H1 (cell line): Measurements from ENCODE around the gene CSF2. TPM values are rescaled to one million over a fixed set of nuclear protein-coding genes. Genes with fewer than 3 reads are reported as not detected.

Experiments
- CTCF ChIA-PET: fragments of 300-600 bp; sonication (Branson Sonifier 250); formaldehyde crosslinking; loops from one replicate; lab custom pipeline; 2021; ENCODE audit not compliant: partially characterized antibody; lab: Charles Lee
- POLR2A ChIA-PET: fragments of 300-600 bp; sonication (Branson Sonifier 250); formaldehyde crosslinking; loops from one replicate; lab custom pipeline; 2021; ENCODE audit warnings: inconsistent platforms; ENCODE audit not compliant: partially characterized antibody; lab: Charles Lee
- DNase-seq, 2 experiments: peaks; one replicate each; pipeline versions ENCODE4 v3.0.0 to v3.0.0-alpha.2; 2010 to 2022; ENCODE audit warnings: low spot score in 2 of 2, low read depth in 1 of 2, mixed read lengths in 1 of 2
- FAIRE-seq: peaks from 2 replicates; lab custom pipeline; 2011; peaks lifted over from hg19 to GRCh38; lab: Jason Lieb, UNC
- H2AFZ ChIP-seq: 2 replicates; pipeline ENCODE4 v1.8.1; 2012; ENCODE audit warnings: low read length, inconsistent platforms
- H2AK5ac ChIP-seq: 2 replicates; pipeline ENCODE4 v1.6.1; 2013; ENCODE audit warnings: low read depth, low read length
- H2BK120ac ChIP-seq: replicated peaks from 2 replicates; pipeline ENCODE3; 2013; ENCODE audit warnings: low read depth, low read length, inconsistent platforms
- H2BK12ac ChIP-seq: 2 replicates; pipeline ENCODE4 v1.6.1; 2013; ENCODE audit warnings: low read depth, low read length
- H2BK15ac ChIP-seq: 2 replicates; pipeline ENCODE4 v1.6.1; 2013; ENCODE audit warnings: low read length
- H2BK20ac ChIP-seq: 2 replicates; pipeline ENCODE4 v1.6.1; 2013; ENCODE audit warnings: low read length
- H2BK5ac ChIP-seq: 2 replicates; pipeline ENCODE4 v1.6.1; 2013; ENCODE audit warnings: low read depth, low read length
- H3K14ac ChIP-seq: 2 replicates; pipeline ENCODE4 v1.6.1; 2013; ENCODE audit warnings: inconsistent platforms; ENCODE audit not compliant: insufficient read length
- H3K18ac ChIP-seq: 2 replicates; pipeline ENCODE4 v1.6.1; 2013; ENCODE audit warnings: low read length; ENCODE audit errors: extremely low read depth
- H3K23ac ChIP-seq: 2 replicates; pipeline ENCODE4 v1.6.1; 2013; ENCODE audit warnings: inconsistent platforms; ENCODE audit not compliant: insufficient read length
- H3K23me2 ChIP-seq: 2 replicates; pipeline ENCODE4 v1.6.1; 2013; ENCODE audit warnings: low read depth, low read length
- H3K27ac ChIP-seq: 2 replicates; pipeline ENCODE4 v1.6.1; 2011; ENCODE audit warnings: low read depth, low read length, inconsistent platforms
- H3K27me3 ChIP-seq, 4 experiments: replicated peaks in 1 of 4; 1 replicate in 1 of 4; 2 replicates in 3 of 4; pipeline versions ENCODE4 v1.6.1 to v1.8.1; 2011 to 2013; ENCODE audit warnings: low read length in 3 of 4, mild to moderate bottlenecking in 3 of 4, inconsistent platforms in 2 of 4, mixed read lengths in 2 of 4, moderate library complexity in 1 of 4; ENCODE audit not compliant: control insufficient read depth in 3 of 4, insufficient read depth in 3 of 4; ENCODE audit errors: extremely low read depth in 1 of 4
- H3K36me3 ChIP-seq, 4 experiments: 2 replicates each; pipeline versions ENCODE4 v1.6.1 to v1.8.1; 2011 to 2013; ENCODE audit warnings: mild to moderate bottlenecking in 4 of 4, low read length in 3 of 4, moderate library complexity in 2 of 4, control low read depth in 1 of 4, inconsistent platforms in 1 of 4; ENCODE audit not compliant: insufficient read depth in 4 of 4, control insufficient read depth in 2 of 4
- H3K4ac ChIP-seq: replicated peaks from 2 replicates; pipeline ENCODE3; 2013; ENCODE audit warnings: low read length, low read depth, mixed read lengths, inconsistent platforms; ENCODE audit not compliant: insufficient read length
- H3K4me1 ChIP-seq, 4 experiments: replicated peaks in 1 of 4; 1 replicate in 1 of 4; 2 replicates in 3 of 4; pipeline versions ENCODE4 v1.6.1 to v1.8.1; 2011 to 2013; ENCODE audit warnings: low read length in 3 of 4, inconsistent platforms in 2 of 4, mixed read lengths in 1 of 4; ENCODE audit not compliant: insufficient read depth in 4 of 4, control insufficient read depth in 3 of 4
- H3K4me2 ChIP-seq, 2 experiments: 2 replicates each; pipeline versions ENCODE4 v1.6.1 to v1.8.1; 2011 to 2013; ENCODE audit warnings: low read depth in 2 of 2, low read length in 2 of 2, control low read depth in 1 of 2, inconsistent platforms in 1 of 2, mild to moderate bottlenecking in 1 of 2; ENCODE audit not compliant: insufficient read depth in 1 of 2
- H3K4me3 ChIP-seq, 4 experiments: fragments of 200-600, 300-600 bp in 1 of 4; sonication (generic), shearing (Covaris generic), sonication (Bioruptor Twin) in 1 of 4; 2 replicates each; pipeline versions ENCODE4 v1.5.1 to v1.8.1; 2011 to 2016; ENCODE audit warnings: low read length in 4 of 4, low read depth in 3 of 4, control low read depth in 2 of 4, inconsistent platforms in 2 of 4, mild to moderate bottlenecking in 2 of 4, mixed read lengths in 1 of 4, moderate library complexity in 1 of 4; ENCODE audit not compliant: insufficient read depth in 2 of 4; ENCODE audit errors: extremely low read depth in 1 of 4
- H3K56ac ChIP-seq: replicated peaks from 2 replicates; pipeline ENCODE3; 2013; ENCODE audit warnings: low read depth, mild to moderate bottlenecking, mixed read lengths, low read length, inconsistent platforms; ENCODE audit not compliant: insufficient read length
- H3K79me1 ChIP-seq: 2 replicates; pipeline ENCODE4 v1.6.1; 2013; ENCODE audit warnings: low read depth, low read length, control low read depth
- H3K79me2 ChIP-seq, 2 experiments: 2 replicates each; pipeline versions ENCODE4 v1.6.1 to v1.8.1; 2012 to 2013; ENCODE audit warnings: low read length in 2 of 2, mild to moderate bottlenecking in 2 of 2, inconsistent platforms in 1 of 2; ENCODE audit not compliant: insufficient read depth in 2 of 2, control insufficient read depth in 1 of 2
- H3K9ac ChIP-seq, 4 experiments: replicated peaks in 1 of 4; 1 replicate in 1 of 4; 2 replicates in 3 of 4; pipeline versions ENCODE4 v1.6.1 to v1.8.1; 2011 to 2013; ENCODE audit warnings: low read depth in 3 of 4, low read length in 3 of 4, control low read depth in 2 of 4, mild to moderate bottlenecking in 2 of 4, moderate library complexity in 2 of 4, inconsistent platforms in 1 of 4; ENCODE audit errors: extremely low read depth in 1 of 4
- H3K9me3 ChIP-seq, 2 experiments: 2 replicates each; pipeline versions ENCODE4 v1.6.1 to v1.8.1; 2012 to 2013; ENCODE audit warnings: mild to moderate bottlenecking in 2 of 2, moderate library complexity in 2 of 2, control low read depth in 1 of 2, inconsistent platforms in 1 of 2, low read depth in 1 of 2, low read length in 1 of 2, mixed read lengths in 1 of 2; ENCODE audit not compliant: insufficient read depth in 2 of 2
- H4K20me1 ChIP-seq, 2 experiments: replicated peaks in 1 of 2; 2 replicates each; pipeline versions ENCODE3 to v1.8.1; 2011 to 2013; ENCODE audit warnings: inconsistent platforms in 2 of 2, low read length in 2 of 2, mild to moderate bottlenecking in 1 of 2; ENCODE audit not compliant: insufficient read depth in 2 of 2, control insufficient read depth in 1 of 2
- H4K5ac ChIP-seq: 2 replicates; pipeline ENCODE4 v1.6.1; 2013; ENCODE audit warnings: low read length, low read depth, mixed read lengths, inconsistent platforms; ENCODE audit not compliant: insufficient read length
- H4K8ac ChIP-seq: 2 replicates; pipeline ENCODE4 v1.8.0; 2013; ENCODE audit warnings: mild to moderate bottlenecking, moderate library complexity, low read length, inconsistent platforms; ENCODE audit not compliant: insufficient read depth; ENCODE audit errors: extremely low read depth
- H4K91ac ChIP-seq: replicated peaks from 2 replicates; pipeline ENCODE3; 2013; ENCODE audit warnings: low read length, mixed read lengths, inconsistent platforms; ENCODE audit not compliant: insufficient read length
- BRCA1 ChIP-seq: IDR thresholded peaks from 2 replicates; pipeline ENCODE4 v1.6.1; 2012; ENCODE audit warnings: low read depth, low read length, improper control_type of control experiment
- CTBP2 ChIP-seq: IDR thresholded peaks from 2 replicates; pipeline ENCODE4 v1.7.0; 2011; ENCODE audit warnings: borderline replicate concordance, mild to moderate bottlenecking, moderate library complexity, mixed read lengths, low read length; ENCODE audit not compliant: insufficient read depth, insufficient read length
- EGR1 ChIP-seq: IDR thresholded peaks from 2 replicates; pipeline ENCODE4 v1.6.1; 2011; ENCODE audit warnings: low read depth, low read length, borderline replicate concordance
- EP300 ChIP-seq, 2 experiments: IDR thresholded peaks; 1 replicate in 1 of 2; 2 replicates in 1 of 2; pipeline ENCODE4 v1.6.1; 2011 to 2012; ENCODE audit warnings: low read depth in 2 of 2, low read length in 2 of 2, mild to moderate bottlenecking in 2 of 2, borderline replicate concordance in 1 of 2, inconsistent platforms in 1 of 2, moderate library complexity in 1 of 2
- JUN ChIP-seq: IDR thresholded peaks from 2 replicates; pipeline ENCODE4 v1.6.1; 2011; ENCODE audit warnings: low read depth, mild to moderate bottlenecking, improper control_type of control experiment, low read length
- MAFK ChIP-seq: IDR thresholded peaks from 2 replicates; pipeline ENCODE4 v1.6.1; 2012; ENCODE audit warnings: low read depth, mild to moderate bottlenecking, improper control_type of control experiment, low read length
- POLR2A ChIP-seq, 2 experiments: IDR thresholded peaks; 1 replicate in 1 of 2; 2 replicates in 1 of 2; pipeline ENCODE4 v1.6.1; 2011; ENCODE audit warnings: low read depth in 2 of 2, low read length in 2 of 2, mild to moderate bottlenecking in 2 of 2; ENCODE audit errors: control extremely low read depth in 1 of 2
- RBBP5 ChIP-seq: IDR thresholded peaks from 2 replicates; pipeline ENCODE4 v1.7.1; 2012; ENCODE audit warnings: low read depth, mild to moderate bottlenecking, inconsistent platforms, low read length, moderate library complexity, borderline replicate concordance
- SIX5 ChIP-seq: IDR thresholded peaks from 2 replicates; pipeline ENCODE4 v1.6.1; 2011; ENCODE audit warnings: mild to moderate bottlenecking, low read depth, low read length
- TBP ChIP-seq: IDR thresholded peaks from 2 replicates; pipeline ENCODE4 v1.6.1; 2011; ENCODE audit warnings: low read depth, low read length, improper control_type of control experiment
- ZNF274 ChIP-seq: IDR thresholded peaks from 2 replicates; pipeline ENCODE4 v1.7.0; 2012; ENCODE audit warnings: low read length, borderline replicate concordance; ENCODE audit errors: extremely low read depth
- WGBS, 2 experiments: shearing (Covaris generic) in 1 of 2; methylation state at CpG; one replicate each; pipeline versions ENCODE4 v1.1.6 to v1.1.7; 2013 to 2015; ENCODE audit warnings: low lambda C conversion rate in 2 of 2, mixed read lengths in 2 of 2, inconsistent platforms in 1 of 2, low coverage in 1 of 2, missing lambda C conversion rate in 1 of 2; ENCODE audit not compliant: insufficient replicate concordance in 2 of 2, insufficient coverage in 1 of 2, insufficient read length in 1 of 2; ENCODE audit errors: extremely low coverage in 1 of 2, missing lambda C conversion rate in 1 of 2; 5-methylcytosine and 5-hydroxymethylcytosine counted together
- polyA plus RNA-seq, 7 experiments: library from polyadenylated mRNA; depleted of rRNA in 3 of 7; stranded (reverse) in 5 of 7; unstranded in 2 of 7; fragments of >200 nt in 5 of 7; fragments of 200-250 nt in 2 of 7; gene quantifications; 1 replicate in 5 of 7; 2 replicates in 1 of 7; 4 replicates in 1 of 7; pipeline versions ENCODE4 v1.2.1 to v1.2.3, GENCODE V29; 2011 to 2013; ENCODE audit warnings: missing spikeins in 2 of 7, mixed read lengths in 2 of 7
- total RNA-seq: library from RNA; stranded (reverse); fragmentation: NEBNext Ultra II Directional; extraction: Animal tissue kit (Norgen Biotek cat#: 25700); gene quantifications from 2 replicates; pipeline ENCODE4 v1.2.1, GENCODE V29; 2021
- TF ChIP-seq, protein P1 (sequence below): IDR thresholded peaks from 2 replicates; pipeline ENCODE4 v1.6.1; 2012; ENCODE audit warnings: inconsistent platforms

The CSF2 gene
- total and polyA plus RNA-seq, 2 of the 8 experiments (the other 6 are each of a cell fraction or from before 2014, with no cell fraction given): not detected

DNA sequence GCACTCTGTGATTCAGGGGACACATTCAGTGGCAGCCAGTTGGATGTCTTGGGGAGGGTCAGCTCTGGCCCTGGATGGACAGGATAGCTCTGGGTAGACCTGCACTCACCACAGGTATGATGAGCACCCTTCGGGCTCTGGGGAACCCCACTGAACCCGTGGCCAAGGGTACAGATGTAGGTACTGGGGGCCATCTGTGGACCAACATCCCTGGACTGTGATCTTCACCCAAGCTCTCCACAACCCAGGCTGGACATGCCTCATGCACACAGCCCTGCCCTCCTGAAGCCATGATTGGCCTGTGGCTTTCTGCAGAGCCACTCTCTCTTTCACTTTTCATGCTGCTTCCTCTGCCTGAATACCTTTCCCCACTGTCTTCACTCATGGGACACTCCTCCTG, 46.6 kb upstream of the CSF2 start:
- TF ChIP-seq SIX5 (no peak), RBBP5 (no peak), TBP (no peak), ZNF274 (no peak), EGR1 (no peak), EP300 (IDR thresholded peaks at IDR 0.05; ENCODE audit: borderline replicate concordance in 1 of 2, low read depth in 2 of 2, low read length in 2 of 2) (no peak), JUN (no peak), BRCA1 (no peak), POLR2A (IDR thresholded peaks at IDR 0.05; ENCODE audit: control extremely low read depth in 1 of 2, low read depth in 2 of 2, low read length in 2 of 2) (no peak), CTBP2 (no peak), MAFK (no peak)
- TF ChIP-seq, protein P1, sequence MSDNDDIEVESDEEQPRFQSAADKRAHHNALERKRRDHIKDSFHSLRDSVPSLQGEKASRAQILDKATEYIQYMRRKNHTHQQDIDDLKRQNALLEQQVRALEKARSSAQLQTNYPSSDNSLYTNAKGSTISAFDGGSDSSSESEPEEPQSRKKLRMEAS: no peak
- TF ChIP-seq, all 59 proteins: peak for 0
- Histone ChIP-seq H3K9ac (no peak overlapping the region), H2BK15ac (no peak overlapping the region), H4K20me1 (no peaks in the 10 kb centered on the region), H3K36me3 (no peaks in the 10 kb centered on the region), H4K91ac (no peak overlapping the region), H2AK5ac (no peak overlapping the region), H3K9me3 (no peaks in the 10 kb centered on the region), H3K79me2 (no peaks in the 10 kb centered on the region), H3K4ac (no peak overlapping the region), H4K5ac (no peak overlapping the region), H3K14ac (no peak overlapping the region), H2BK120ac (no peak overlapping the region), H3K4me2 (no peak overlapping the region), H3K18ac (no peak overlapping the region), H4K8ac (no peak overlapping the region), H2BK12ac (no peak overlapping the region), H2BK20ac (no peak overlapping the region), H3K56ac (no peak overlapping the region), H3K4me1 (no peaks in the 10 kb centered on the region), H3K27me3 (no peaks in the 10 kb centered on the region), H2BK5ac (no peak overlapping the region), H3K23me2 (no peaks in the 10 kb centered on the region; the same call in 1 of the 2 replicates), H2AFZ (no peak overlapping the region), H3K4me3 (no peak overlapping the region), H3K79me1 (no peaks in the 10 kb centered on the region), H3K27ac (no peak overlapping the region), H3K23ac (no peak overlapping the region)
- CTCF ChIA-PET: interaction anchor here (1.1 kb wide), 2 partner anchors 15 to 437 kb away, joined by 3 to 4 read pairs; no protein-coding TSS in a partner anchor
- no peak for DNase-seq
- POLR2A ChIA-PET: no interaction called here
- WGBS, 2 experiments: 87% methylated on average over 2 of the region's 2 CpGs; no CpG with 5 or more reads in 1 of the 2 experiments
- no peak for FAIRE-seq
